HEK293 (cell line): ENCODE data around the gene HIRIP3.

ENCODE experiments used
- BCL6B ChIP-seq: fragments of 450-650 bp; formaldehyde crosslinking; IDR thresholded peaks from 2 replicates; pipeline ENCODE4 v1.5.1; 2017; ENCODE audit warnings: missing biosample characterization, missing genetic modification characterization
- FEZF1 ChIP-seq: fragments of 450-650 bp; formaldehyde crosslinking; IDR thresholded peaks from 2 replicates; pipeline ENCODE4 v1.5.1; 2016; ENCODE audit warnings: missing biosample characterization, missing genetic modification characterization
- KLF8 ChIP-seq: fragments of 450-650 bp; formaldehyde crosslinking; IDR thresholded peaks from 2 replicates; pipeline ENCODE4 v1.5.1; 2016; ENCODE audit warnings: missing biosample characterization, missing genetic modification characterization
- PRDM1 ChIP-seq: fragments of 450-650 bp; formaldehyde crosslinking; IDR thresholded peaks from 2 replicates; pipeline ENCODE4; 2016; ENCODE audit warnings: missing biosample characterization, missing genetic modification characterization
- REST ChIP-seq: fragments of 450-650 bp; formaldehyde crosslinking; IDR thresholded peaks from 2 replicates; pipeline ENCODE4 v1.5.1; 2016; ENCODE audit warnings: missing biosample characterization, missing genetic modification characterization
- ZNF26 ChIP-seq: fragments of 450-650 bp; formaldehyde crosslinking; IDR thresholded peaks from 2 replicates; pipeline ENCODE4 v1.5.1; 2016; ENCODE audit warnings: missing biosample characterization, missing genetic modification characterization
- ZNF280D ChIP-seq: fragments of 450-650 bp; formaldehyde crosslinking; IDR thresholded peaks from 2 replicates; pipeline ENCODE4 v1.5.1; 2016; ENCODE audit warnings: missing biosample characterization, missing genetic modification characterization
- ZNF488 ChIP-seq: fragments of 450-650 bp; formaldehyde crosslinking; IDR thresholded peaks from 2 replicates; pipeline ENCODE4 v1.5.1; 2016; ENCODE audit warnings: missing biosample characterization, missing genetic modification characterization
- ZNF510 ChIP-seq: fragments of 450-650 bp; formaldehyde crosslinking; IDR thresholded peaks from 2 replicates; pipeline ENCODE4 v1.5.1; 2018; ENCODE audit warnings: mild to moderate bottlenecking, missing genetic modification characterization, missing biosample characterization; ENCODE audit not compliant: insufficient replicate concordance
- ZNF513 ChIP-seq: fragments of 450-650 bp; IDR thresholded peaks from 2 replicates; pipeline ENCODE4 v1.5.1; 2018; ENCODE audit warnings: missing biosample characterization, missing genetic modification characterization
- ZNF518A ChIP-seq: fragments of 450-650 bp; formaldehyde crosslinking; conservative IDR thresholded peaks from 2 replicates; pipeline ENCODE4 v1.5.1; 2016; ENCODE audit warnings: low read depth, missing biosample characterization, missing genetic modification characterization
- ZNF624 ChIP-seq: fragments of 450-650 bp; formaldehyde crosslinking; IDR thresholded peaks from 2 replicates; pipeline ENCODE4 v1.5.1; 2017; ENCODE audit warnings: missing biosample characterization, missing genetic modification characterization
- ZNF660 ChIP-seq: fragments of 450-650 bp; IDR thresholded peaks from 2 replicates; pipeline ENCODE4 v1.5.1; 2018; ENCODE audit warnings: missing biosample characterization, mild to moderate bottlenecking, missing genetic modification characterization
- ZNF692 ChIP-seq: fragments of 450-650 bp; formaldehyde crosslinking; IDR thresholded peaks from 2 replicates; pipeline ENCODE4 v1.5.1; 2016; ENCODE audit warnings: missing biosample characterization, missing genetic modification characterization
- ZNF747 ChIP-seq: fragments of 450-650 bp; formaldehyde crosslinking; IDR thresholded peaks from 2 replicates; pipeline ENCODE4 v1.5.1; 2016; ENCODE audit warnings: missing biosample characterization, missing genetic modification characterization
- ZNF785 ChIP-seq: fragments of 450-650 bp; formaldehyde crosslinking; IDR thresholded peaks from 2 replicates; pipeline ENCODE4 v1.5.1; 2016; ENCODE audit warnings: missing biosample characterization, missing genetic modification characterization
- ZNF837 ChIP-seq: fragments of 450-650 bp; formaldehyde crosslinking; IDR thresholded peaks from 2 replicates; pipeline ENCODE4 v1.5.1; 2016; ENCODE audit warnings: missing biosample characterization, missing genetic modification characterization
- ZNF843 ChIP-seq: fragments of 450-650 bp; formaldehyde crosslinking; IDR thresholded peaks from 2 replicates; pipeline ENCODE4 v1.5.1; 2016; ENCODE audit warnings: missing biosample characterization, missing genetic modification characterization

HIRIP3 gene

GRCh38 chr16:29943846-29944799 lies 51.3 kb downstream of the HIRIP3 start (continued):
- TF ChIP-seq REST (tag by site-specific recombination) (no peak; the same call in 1 of the 2 replicates), ZNF280D (tag by site-specific recombination) (no peak), ZNF26 (no peak), ZNF692 (tag by site-specific recombination) (peak; percentile 75), ZNF488 (tag by site-specific recombination) (no peak), KLF8 (tag by site-specific recombination) (peak; percentile 97), ZNF518A (tag by site-specific recombination) (0 out of 2 replicates have a peak, but pooled peaks have one; percentile 15), BCL6B (no peak), FEZF1 (peak; percentile 90), ZNF843 (tag by site-specific recombination) (peak; percentile 78), ZNF513 (tag by site-specific recombination) (0 out of 2 replicates have a peak, but pooled peaks have one; percentile 2), ZNF660 (tag by site-specific recombination) (peak; percentile 90), ZNF624 (no peak), ZNF510 (tag by site-specific recombination) (no peak), ZNF785 (no peak), ZNF837 (tag by site-specific recombination) (no peak), ZNF747 (no peak), PRDM1 (tag by site-specific recombination) (peak; percentile 86)
